T-helper 2 cell treated with Interferon-gamma antibody and Interleukin-4, amounts not matched to agents 100 ng/mL and 5 ng/mL, for 36 hours (primary cell): ENCODE data around the gene PODXL. TPM values are rescaled to one million over a fixed set of nuclear protein-coding genes. Genes with fewer than 3 reads are reported as not detected.

ENCODE experiments used
- intact Hi-C: fragments of 100-400 bp; cut with micrococcal nuclease; formaldehyde crosslinking; loops from one replicate; pipeline ENCODE4 v1.15.1; 2023
- total RNA-seq: library from RNA; stranded (reverse); gene quantifications from 2 replicates; pipeline ENCODE4 v1.2.3, GENCODE V29; 2022

PODXL gene
- total RNA-seq = 1.5 TPM in 2 replicates

DNA sequence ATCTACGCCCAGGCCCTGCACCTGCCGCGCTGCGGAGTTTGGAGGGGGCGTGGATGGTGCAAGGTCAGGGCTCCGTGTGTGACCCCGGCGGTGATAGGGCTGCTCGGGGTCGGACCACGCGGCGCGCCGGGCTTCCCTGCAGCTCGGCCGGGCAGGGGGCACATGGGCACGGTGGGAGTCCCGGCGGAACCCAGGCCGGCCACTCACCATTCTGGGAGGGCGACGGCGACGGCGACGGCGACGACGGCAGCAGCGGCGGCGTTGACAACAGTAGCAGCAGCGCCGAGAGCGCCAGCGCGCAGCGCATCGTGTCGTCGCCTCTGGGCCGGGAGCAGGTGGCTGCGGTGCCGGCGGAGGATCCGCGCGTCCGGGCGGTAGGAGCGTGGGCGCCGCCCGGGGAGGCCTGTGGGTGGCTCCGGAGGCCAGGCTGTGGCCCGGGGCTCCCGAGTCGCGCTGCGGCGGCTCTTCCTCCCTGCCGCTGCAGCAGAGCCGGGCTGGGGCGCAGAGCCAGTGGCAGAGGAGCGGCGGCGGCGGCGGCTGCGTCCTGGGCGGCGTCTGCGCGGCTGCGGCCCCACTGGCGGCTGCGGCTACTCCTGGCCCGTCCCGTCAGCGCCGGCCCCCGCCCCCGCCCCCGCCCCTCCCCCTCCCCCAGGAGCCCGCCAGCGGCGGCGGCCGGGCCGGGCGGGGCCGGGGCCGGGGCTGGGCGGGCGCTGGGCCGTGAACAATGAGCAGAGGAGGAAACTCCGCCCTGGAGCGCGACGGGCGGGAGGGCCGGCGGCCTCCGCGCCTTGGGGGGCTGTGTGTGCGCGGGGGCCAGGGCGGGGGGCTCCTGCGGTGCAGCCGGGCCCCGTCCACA lies at the start of gene PODXL:
Gene PODXL, minus strand, starts transcription at position 576 of the 856 bp plus-strand sequence. Its CDS starts 269 bp downstream, at position 307.
- intact Hi-C loops = loop anchor here (1.0 to 5.0 kb wide), 4 partner anchors 10 to 449 kb away; partner anchors contain the start of gene MKLN1

DNA sequence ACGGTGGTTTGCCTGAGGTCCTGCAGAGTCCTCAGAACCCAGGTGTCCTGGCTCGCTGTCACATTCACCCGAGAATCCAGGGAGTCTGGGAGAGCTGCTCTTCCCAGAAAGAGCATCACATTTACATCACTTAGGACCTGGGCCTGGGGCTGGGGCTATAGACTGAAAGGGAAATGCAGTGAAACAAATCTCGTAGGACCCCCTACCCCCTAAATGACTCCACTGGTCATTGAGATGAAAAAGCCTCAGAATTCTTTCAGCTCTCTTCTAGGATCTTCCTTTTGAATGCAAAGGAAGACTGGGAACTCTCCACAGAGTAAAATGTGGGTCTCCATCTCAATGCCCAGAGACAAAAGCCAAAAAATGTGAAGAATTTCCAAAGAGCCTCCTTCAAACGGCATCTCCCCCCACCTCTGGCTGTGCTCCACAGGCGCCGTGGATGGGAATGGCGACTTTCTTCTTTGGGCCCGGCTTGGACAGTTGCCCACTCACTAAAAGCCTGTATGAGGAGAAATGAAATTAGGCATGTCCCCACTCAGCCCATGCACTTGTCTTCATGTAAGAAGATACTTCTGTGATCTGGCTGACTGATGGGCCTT lies 49.0 kb upstream of the PODXL start:
- intact Hi-C loops = loop anchor here (5.0 kb wide), 1 partner anchor 47 kb away; no protein-coding TSS in a partner anchor

DNA sequence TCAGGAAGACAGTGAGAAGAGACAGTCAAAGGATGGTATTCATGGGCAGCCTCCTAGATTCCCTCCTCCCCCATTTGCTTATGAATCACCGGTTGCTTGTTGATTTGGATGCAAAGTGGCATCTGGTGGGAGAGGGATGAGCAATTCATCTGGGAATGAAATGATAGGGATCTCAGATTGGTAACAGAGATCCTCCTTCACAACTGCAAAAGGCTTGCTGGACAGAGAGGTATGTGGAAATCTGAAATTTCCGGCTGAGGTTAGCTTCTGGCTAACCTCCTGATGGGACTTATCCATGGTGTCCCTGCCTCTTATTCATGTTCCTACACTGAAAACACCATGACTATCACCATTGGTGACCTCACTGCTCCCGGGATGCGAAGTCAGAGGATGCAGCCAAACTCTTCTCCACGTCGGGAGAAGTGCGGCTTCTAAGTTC lies 48.4 kb upstream of the PODXL start:
- intact Hi-C loops = loop anchor here (5.0 kb wide), 1 partner anchor 47 kb away; no protein-coding TSS in a partner anchor

DNA sequence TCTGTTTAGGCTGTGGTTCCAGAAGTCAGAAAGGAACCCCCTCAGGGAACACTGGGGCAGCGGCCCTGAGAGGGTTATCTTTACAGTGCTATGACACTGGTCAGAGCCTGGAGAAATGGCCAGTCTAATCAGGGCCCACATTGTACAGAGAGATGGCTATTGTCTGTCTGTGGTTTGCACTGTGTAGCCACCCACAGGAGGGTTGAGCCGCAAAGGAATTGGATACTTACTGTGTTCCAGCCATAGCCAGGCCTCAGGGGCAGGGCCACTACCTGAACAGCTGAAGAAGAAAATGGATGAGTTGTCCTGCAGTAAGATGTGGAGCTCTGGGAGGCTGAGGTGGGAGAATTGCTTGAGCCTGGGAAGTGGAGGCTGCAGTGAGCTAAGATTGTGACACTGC lies 47.5 kb upstream of the PODXL start:
- intact Hi-C loops = no loop called here

DNA sequence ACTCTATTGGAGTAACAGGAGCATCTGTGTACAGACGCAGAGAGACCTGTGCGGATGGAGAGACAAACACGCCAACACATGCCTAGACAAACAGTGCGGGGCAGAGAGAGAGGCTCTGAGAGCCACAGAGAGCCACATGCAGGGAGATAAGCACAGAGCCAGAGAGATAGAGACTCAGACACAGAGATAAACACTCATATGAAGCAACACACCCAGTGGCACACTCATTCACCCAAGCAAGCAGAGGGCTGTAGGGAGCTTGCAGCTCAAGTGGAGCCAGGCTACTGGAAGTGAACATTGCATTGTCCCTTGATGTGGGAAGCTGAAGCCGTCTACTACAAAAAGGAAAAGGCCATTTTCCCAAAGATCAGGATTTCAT lies 46.6 kb upstream of the PODXL start:
- intact Hi-C loops = no loop called here

DNA sequence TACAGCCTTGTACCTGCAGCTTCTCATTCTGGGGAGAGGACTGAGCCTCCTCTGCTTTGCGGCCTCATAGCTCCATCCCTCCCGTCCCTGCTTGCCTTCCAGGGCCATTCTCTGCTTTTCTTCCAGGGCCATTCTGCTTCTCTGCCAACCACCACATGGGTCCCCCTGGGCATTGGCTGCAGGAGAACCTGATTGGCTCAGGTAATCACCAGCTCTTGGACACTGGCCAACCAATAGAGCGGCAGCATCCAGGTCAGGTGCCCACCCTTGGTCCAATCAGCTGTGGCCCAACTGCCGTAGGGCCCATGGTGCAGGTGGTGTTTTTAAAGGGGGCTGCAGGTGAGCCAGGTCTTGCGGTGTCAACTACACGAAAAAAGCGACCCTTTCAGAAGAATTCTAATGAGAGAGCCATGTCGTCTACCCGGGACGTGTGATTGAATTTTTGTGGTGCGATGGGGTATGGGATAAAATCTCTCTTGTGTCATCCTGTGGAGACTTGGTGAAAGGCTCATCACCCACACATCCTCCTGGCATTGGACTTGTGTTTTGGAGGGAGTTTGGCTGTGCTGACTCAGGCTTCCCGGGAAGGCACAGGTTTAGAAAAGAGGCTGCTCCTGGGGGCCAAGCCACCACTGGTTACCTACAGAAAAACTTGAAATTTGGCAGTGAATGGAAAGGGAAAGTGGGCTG lies 46.0 kb upstream of the PODXL start:
- intact Hi-C loops = no loop called here

DNA sequence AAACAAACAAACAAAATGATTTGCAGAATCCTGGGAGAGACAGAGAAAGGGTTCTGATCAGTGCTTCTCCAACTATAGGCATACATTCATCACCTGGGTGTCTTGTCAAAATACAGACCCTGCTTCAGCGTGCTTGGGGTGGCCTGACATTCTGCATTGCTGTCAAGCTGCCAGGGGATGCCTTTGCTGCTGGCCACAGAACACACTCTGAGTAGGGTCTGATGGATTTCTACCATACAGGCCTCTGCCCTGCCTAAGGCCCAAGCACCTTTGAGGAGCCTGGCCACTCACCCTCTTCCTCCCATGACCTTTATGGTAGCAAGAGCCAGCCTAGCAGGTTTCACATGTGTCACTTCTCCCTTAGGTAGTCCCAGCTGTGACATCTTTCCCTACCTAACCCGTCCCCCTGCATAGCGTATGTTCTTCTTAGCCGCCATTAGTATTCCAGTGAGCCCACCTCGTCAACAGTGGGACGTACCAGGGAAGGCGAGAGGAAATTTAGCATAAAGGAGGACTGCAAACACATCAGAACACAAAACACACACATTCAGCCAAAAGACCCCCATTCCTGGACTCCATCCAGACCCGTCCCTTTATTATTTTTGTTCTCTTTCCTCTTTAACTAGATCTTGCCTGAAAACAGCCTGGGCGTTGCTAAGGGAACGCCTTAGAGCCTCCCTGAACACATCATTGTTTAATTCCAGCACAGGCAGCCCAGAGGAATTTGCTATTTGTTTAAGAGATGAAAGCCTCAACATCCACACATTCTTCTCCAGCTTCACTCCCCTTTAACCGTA lies 43.9 kb upstream of the PODXL start:
- intact Hi-C loops = no loop called here

DNA sequence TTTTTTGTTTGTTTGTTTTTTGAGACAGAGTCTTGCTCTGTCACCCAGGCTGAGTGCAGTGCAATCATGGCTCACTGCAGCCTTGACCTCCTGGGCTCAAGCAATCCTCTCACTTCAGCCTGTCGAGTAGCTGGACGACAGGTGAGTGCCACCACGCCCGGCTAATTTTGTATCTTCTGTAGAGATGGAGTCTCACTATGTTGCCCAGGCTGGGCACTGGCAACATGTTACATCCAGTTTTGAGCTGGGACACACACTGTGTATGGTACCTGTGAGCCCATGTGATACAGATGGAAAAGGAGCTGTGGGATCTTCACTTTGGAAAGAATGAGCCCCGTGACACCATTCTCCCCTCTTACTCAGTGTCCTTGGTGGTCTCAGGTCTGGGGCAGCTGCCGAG lies 40.4 kb upstream of the PODXL start:
- intact Hi-C loops = no loop called here

DNA sequence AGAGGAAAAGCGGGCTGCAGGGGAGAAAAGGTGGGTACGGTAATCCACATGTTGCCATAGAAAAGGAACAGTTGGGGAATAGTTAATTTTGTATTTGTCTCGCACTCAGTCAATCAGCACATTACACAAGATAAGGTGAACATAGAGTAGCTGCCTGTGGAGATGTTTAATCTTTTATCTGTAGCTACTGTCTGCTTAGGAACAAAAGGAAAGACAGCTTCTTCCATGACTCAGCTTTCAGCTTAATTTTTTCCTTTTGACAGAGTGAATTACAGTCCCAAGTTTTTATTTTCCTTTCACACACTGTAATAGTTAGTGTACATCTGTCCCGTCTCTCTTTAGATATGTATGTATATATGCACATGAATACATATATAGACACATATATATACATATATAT lies 39.3 kb upstream of the PODXL start:
- intact Hi-C loops = no loop called here

DNA sequence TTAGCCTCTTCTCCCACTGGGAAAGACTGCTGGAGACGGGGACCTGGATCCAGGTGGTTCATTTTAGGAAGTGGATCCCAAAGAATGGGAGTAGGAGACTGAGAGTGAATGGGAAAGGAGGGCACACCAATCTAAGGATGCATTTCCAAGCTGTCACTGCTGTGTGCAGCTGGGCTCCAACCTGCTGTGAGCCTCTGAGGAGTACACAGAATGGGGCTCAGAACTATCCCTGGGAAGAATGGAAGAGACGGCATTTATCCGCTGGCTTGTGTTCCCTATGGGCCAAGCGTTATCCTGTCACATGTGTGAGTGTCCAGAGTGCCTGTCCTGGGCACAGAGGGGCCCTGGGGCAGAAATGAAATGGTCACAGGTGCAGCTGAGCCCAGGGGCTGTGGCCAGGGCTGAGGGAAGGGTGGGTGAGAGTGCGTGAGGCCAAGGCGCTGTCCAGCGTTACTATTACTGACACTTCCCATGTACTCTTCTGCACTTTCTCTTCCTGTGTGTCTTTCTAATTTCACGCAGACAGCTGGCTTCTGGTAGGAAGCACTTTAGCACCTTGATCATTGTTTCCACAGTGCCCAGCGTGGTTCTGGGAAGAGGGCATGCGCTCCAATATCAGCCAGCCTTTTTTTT lies 35.4 kb upstream of the PODXL start:
- intact Hi-C loops = no loop called here

DNA sequence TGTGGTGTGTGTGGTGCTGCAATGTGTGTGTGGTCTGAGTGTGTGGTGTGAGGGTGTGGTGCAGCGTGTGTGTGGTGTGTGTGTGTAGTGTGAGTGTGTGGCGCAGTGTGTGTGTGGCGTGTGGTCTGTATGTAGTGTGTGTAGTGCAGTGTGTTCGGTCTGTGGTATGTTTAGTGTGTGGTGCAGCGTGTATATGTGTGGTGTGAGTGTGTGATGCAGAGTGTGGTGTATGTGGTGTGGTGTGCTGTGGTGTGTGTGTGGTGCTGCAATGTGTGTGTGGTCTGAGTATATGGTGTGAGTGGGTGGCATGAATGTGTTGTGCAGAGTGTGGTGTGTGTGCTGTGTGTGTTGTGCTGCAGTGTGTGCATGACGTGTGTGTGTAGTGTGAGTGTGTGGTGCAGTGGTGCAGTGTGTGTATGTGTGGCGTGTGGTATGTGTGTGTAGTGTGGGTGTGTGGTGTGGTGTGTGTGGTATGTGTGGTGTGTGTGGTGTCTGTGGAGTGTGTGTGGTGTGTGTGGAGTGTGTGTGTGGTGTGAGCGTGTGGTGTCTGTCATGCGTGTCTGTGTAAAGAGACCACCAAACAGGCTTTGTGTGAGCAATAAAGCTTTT lies 31.0 kb upstream of the PODXL start:
- intact Hi-C loops = no loop called here

DNA sequence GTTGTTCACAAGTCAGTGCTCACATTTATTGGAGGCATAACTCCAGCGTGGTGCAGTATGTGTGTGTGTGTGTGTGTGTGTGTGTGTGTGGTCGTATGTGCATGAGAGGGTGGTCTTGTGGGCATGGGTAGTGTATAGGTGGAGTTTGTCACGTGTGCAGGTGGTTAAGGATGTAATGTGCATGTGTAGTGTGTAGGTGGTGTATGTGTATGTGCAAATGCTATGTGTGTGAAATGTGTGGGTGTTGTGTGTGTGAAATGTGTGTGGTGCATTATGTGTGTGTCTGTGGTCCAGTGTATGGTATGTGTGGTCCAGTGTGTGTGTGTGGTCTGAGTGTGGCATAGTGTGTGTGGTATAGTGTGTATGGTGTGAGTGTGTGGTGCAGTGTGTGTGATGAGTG lies 30.3 kb upstream of the PODXL start:
- intact Hi-C loops = no loop called here

DNA sequence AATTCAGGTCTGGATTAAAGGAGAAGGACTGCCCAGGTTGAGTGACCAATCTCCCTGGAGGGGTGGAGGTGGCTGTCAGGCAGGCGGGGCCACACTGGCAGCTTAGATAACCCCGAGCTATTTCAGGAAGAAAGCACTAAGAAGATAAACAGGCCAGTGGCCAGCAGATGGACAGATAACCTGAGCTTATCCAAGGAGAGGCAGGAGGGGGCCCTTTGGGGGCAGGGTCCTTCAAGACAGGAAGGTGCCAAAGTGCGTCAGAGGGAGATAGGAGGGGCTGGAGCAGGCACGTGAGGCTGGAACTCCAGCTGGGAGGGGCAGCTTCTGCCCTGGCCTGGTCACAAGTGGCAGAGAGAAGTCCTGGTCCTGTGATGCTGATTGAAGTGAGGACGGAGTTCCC lies 29.8 kb upstream of the PODXL start:
- intact Hi-C loops = no loop called here

DNA sequence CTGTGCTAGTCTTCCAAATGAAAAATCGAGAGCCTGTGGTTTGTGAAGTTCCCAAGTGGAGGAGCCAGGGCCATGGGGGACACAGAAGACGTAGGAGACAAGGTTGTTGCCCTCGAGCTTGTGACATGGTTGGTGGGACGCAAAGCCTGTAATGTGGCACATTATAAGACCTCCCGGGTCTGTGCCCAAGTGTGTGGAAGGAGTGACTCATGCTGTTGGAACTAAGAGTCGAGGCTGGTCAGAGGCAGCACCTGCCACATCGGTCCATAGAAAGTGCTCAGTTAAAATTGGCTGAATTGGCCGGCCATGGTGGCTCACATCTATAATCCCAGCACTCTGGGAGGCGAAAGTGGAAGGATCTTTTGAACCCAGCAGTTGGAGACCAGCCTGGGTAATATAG lies 27.0 kb upstream of the PODXL start:
- intact Hi-C loops = no loop called here

DNA sequence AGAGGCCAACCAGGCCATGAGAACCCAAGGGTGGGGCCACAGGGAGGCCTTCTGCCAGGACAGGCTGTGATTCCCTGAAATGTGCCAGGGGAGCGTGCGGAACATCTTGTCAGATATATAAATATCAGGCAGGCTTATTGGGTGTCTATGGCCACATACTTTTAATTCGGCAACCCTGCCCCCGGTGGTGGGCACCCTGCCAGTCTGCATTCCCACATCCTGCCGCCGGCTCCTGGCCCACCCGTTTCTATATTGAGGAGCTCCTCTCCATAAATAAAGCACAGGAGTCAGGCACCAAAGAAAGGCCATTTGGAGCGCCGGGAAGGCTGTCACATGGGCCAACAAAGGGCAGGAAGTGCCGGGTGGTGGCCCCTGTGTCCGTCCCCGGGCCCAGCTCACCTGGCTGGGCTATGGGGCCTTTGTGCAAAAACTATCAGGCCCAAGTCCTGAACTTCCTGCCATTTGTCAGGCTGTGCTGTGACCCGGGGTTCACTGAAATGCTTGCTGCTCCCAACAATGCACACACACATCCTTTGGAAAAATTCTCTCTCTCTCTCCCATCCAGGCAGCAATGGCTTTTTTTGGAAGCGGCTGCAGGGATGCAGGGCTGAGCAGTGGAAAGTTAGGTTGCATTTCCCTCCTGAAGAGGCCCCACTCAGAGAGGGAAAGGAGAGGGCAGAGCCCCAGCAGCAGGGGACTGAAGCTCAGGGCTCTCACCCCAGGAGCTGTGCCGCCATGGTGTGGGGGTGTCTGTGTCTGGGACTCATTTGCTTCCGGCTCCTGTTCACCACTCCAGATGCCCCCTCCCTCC lies 25.0 kb upstream of the PODXL start:
- intact Hi-C loops = no loop called here

DNA sequence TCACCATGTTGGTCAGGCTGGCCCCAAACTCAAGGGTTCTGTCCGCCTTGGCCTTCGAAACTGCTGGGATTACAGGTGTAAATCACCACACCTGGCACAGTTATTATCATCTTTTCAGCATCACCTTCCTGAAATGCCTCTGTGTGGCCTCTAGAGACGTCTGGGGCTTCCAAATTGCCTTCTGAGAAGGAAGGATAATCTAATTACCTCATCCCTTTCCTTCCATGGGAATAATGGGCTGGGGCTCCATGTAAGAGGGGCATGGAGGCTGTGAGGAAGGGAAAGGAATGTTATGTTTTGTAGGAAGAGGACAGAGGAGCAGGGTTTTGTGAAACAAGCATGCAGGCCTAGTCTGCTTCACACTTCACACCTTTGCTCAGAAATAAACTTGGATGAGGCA lies 22.2 kb upstream of the PODXL start:
- intact Hi-C loops = no loop called here

DNA sequence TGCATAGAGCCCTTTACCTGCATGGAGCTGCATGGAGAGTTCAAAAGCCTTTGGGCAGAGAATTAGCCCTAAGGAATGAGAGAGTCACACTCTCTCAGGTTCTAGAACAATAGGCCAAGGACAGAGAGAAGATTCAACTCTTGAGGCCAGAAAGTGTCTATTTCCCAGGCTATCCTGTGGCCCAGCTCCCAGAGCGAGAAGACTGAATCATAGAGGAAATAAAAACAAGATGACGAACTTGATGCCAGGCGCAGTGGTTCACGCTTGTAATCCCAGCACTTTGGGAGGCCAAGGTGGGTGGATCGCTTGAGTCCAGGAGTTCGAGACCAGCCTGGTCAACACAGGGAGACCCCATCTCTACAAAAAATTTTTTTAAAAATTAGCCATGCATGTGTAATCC lies 18.3 kb upstream of the PODXL start:
- intact Hi-C loops = no loop called here

DNA sequence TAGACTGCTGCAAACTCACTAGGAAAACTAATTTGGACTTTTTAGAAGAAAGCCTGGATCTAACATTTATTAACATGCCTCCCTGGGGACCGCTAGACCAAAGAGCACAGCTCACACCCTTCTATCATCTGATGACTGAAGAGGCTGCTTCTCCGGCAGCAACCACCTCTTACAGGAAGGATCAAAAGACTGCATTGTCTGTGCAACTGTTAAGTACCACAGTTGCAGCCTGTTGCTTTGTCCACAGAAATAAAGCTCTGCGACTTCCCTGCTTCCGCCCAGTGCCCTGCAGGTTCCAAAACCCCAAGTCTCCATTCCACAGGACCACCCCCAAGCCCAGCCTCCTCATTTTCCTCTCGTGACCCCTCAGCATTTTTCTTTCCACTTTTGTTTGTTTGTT lies 14.0 kb upstream of the PODXL start:
- intact Hi-C loops = no loop called here

DNA sequence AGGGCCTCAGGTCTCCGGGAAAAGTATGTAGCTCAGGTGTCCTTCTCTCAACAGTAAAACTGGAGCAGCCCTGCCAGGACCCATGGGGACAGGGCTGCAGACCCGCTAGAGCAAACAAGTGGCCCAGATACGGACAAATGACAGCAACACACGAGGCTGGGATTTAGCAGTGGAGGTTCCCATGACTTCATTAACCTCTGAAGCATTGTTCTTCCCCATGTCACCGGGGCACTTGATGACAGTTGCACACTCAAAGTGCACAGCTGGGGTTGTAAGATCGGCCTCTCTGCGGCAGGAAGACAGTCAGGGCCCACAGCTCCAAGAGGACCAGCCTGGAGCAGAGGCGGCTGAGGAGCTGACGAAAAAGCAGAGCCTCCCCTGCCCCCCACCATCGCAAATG lies 12.5 kb upstream of the PODXL start:
- intact Hi-C loops = no loop called here

DNA sequence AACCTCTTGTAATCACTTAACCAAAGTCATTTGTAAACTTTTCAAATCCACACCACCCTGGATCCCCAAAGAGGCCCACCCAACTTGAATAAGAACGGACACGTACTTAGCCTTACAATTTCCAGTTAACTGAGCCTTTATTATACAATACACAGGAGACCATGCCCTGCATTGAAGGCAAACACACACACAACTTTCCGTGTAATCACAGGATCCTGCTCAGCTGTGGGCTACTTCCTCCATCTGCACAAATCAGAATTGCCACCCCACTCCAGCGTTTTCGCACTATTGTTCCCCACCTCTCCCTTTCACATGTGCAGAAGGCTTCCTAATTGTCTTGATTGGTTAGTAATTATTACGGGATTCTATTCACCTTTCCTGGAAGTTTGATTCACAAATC lies 12.1 kb upstream of the PODXL start:
- intact Hi-C loops = no loop called here
